ENCODE results near the gene RYR2.

The RYR2 gene

GRCh38 chr1:237553078-237553477, 511.1 kb downstream of the RYR2 start:
- no peak overlapping the region for H3K4me3 ChIP-seq (ENCODE audit: low read length)
- TF ChIP-seq CTCF (IDR thresholded peaks at IDR 0.05; ENCODE audit: insufficient read depth, low read depth, low read length, missing control alignments) = no peak

GRCh38 chr1:237556911-237557310, 514.9 kb downstream of the RYR2 start:
- no peak overlapping the region for H3K4me3 ChIP-seq (ENCODE audit: low read length)
- DNase-seq (ENCODE audit: low read depth) = no peak
- no peak for TF ChIP-seq CTCF (IDR thresholded peaks at IDR 0.05; ENCODE audit: insufficient read depth, low read depth, low read length, missing control alignments)

More at GRCh38 chr1:237553078-237553477, 511.1 kb downstream of the RYR2 start:
- DNase-seq (ENCODE audit: low read depth) = no peak

DNA sequence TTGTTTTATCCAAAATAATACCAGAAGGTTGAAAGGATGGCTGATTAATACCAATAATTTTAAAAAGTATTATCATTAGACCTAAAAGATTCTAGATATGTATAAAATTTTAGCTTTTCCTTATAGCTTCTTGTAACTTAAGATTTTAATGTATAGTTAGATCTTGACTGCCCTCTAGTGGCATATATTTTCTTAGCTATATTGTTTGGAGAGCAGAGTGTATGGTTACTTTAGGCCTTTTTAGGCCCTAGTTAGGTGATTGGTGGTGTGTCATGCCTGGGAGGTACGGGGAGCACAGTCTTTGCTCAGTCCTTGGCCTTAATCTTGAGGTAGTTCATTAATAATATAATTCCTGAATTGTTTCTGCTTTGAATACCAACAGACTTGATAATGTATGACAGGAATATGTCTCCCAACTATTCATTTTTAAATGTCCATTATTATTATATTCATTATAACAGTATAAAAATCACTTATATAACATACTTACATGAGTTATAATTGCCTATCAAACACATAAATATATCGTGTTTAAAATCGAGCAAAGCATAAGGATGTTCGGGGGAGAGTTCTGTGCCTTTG, 520.3 kb downstream of the RYR2 start:
- peak; percentile 82 for DNase-seq (ENCODE audit: low read depth)

GRCh38 chr1:237565236-237565635, 523.3 kb downstream of the RYR2 start:
- TF ChIP-seq CTCF (IDR thresholded peaks at IDR 0.05; ENCODE audit: insufficient read depth, low read depth, low read length, missing control alignments) = no peak
- no peak overlapping the region for H3K4me3 ChIP-seq (ENCODE audit: low read length)
- DNase-seq (ENCODE audit: low read depth) = no peak

More for the DNA sequence above, 520.3 kb downstream of the RYR2 start:
- TF ChIP-seq CTCF (IDR thresholded peaks at IDR 0.05; ENCODE audit: insufficient read depth, low read depth, low read length, missing control alignments) = peak; percentile 47
- H3K4me3 ChIP-seq (ENCODE audit: low read length) = no peak overlapping the region

GRCh38 chr1:237566581-237566980, 524.6 kb downstream of the RYR2 start:
- no peak for TF ChIP-seq CTCF (IDR thresholded peaks at IDR 0.05; ENCODE audit: insufficient read depth, low read depth, low read length, missing control alignments)
- no peak for DNase-seq (ENCODE audit: low read depth)
- H3K4me3 ChIP-seq (ENCODE audit: low read length) = no peak overlapping the region

- no peak for TF ChIP-seq CTCF (IDR thresholded peaks at IDR 0.05; ENCODE audit: insufficient read depth, low read depth, low read length, missing control alignments)
- no peak overlapping the region for H3K4me3 ChIP-seq (ENCODE audit: low read length)
- no peak for DNase-seq (ENCODE audit: low read depth)
Measured at GRCh38 chr1:237568955-237569354, 527.0 kb downstream of the RYR2 start.

GRCh38 chr1:237570530-237570929, 528.5 kb downstream of the RYR2 start:
- DNase-seq (ENCODE audit: low read depth) = no peak
- peak; percentile 5 for TF ChIP-seq CTCF (IDR thresholded peaks at IDR 0.05; ENCODE audit: insufficient read depth, low read depth, low read length, missing control alignments)
- H3K4me3 ChIP-seq (ENCODE audit: low read length) = no peak overlapping the region

Data from epithelial cell of esophagus (primary cell).